Peyer's patch (tissue), 4 donors: ENCODE data around the gene NLGN1.

Experiments used
- POLR2A ChIP-seq, 2 donors: fragments of 450-650 bp; IDR thresholded peaks; one replicate each; pipeline ENCODE4 v1.5.1; 2017; ENCODE audit warnings: antibody characterized with exemption in 2 of 2, mild to moderate bottlenecking in 2 of 2, moderate library complexity in 2 of 2
- TF ChIP-seq, protein P1 (sequence below), 6 experiments: fragments of 450-650 bp in 4 of 6; fragments of 200-600 bp in 2 of 6; sonication (generic) in 1 of 6; IDR thresholded peaks; one replicate each; pipeline ENCODE4 v1.5.1; 2017 to 2019; ENCODE audit warnings: antibody characterized with exemption in 6 of 6, mild to moderate bottlenecking in 3 of 6, moderate library complexity in 1 of 6

DNA sequence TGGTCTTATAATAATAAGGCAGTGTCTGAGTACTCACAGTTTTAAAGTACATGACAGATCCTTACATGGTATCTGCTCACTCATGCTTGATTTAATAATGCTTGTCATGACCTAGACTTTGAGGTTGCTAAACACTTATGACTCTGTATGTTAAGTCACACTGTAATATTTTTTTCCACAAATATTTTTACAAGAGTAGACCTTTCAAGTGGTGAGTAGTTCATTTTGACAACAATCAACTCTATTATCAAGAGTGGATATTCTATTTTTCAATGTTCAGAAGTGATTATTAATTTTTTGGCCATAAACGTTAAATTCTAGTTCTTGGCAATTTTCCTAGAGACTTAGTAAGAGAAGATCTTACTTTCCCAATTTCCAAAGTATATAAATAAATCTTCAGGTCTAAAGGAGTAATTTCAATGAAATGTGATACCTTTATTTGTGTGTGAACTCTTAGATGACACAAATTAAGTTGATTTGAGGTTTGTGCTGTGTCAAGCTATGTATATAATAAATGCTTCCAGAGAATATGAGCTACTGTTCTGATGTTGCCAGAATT lies 104.5 kb downstream of the NLGN1 start:
- no peak for TF ChIP-seq POLR2A (IDR thresholded peaks at IDR 0.05)
- TF ChIP-seq, protein P1, sequence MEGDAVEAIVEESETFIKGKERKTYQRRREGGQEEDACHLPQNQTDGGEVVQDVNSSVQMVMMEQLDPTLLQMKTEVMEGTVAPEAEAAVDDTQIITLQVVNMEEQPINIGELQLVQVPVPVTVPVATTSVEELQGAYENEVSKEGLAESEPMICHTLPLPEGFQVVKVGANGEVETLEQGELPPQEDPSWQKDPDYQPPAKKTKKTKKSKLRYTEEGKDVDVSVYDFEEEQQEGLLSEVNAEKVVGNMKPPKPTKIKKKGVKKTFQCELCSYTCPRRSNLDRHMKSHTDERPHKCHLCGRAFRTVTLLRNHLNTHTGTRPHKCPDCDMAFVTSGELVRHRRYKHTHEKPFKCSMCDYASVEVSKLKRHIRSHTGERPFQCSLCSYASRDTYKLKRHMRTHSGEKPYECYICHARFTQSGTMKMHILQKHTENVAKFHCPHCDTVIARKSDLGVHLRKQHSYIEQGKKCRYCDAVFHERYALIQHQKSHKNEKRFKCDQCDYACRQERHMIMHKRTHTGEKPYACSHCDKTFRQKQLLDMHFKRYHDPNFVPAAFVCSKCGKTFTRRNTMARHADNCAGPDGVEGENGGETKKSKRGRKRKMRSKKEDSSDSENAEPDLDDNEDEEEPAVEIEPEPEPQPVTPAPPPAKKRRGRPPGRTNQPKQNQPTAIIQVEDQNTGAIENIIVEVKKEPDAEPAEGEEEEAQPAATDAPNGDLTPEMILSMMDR (IDR thresholded peaks at IDR 0.05) = no peak
